ENCODE measurements around the gene ATG7. TPM values are rescaled to one million over a fixed set of nuclear protein-coding genes. Genes with fewer than 3 reads are reported as not detected.
"Not testable (repeated sequence)": the region's sequence is repeated elsewhere in the genome, so short reads cannot be mapped to it uniquely, and the experiment has no call there.

ATG7 gene
- total RNA-seq, 1 donor from 2014 or later: 41.7 TPM

- intact Hi-C loops (cut with micrococcal nuclease): no loop called here
Measured at GRCh38 chr3:11382146-11382745, 110.0 kb downstream of the ATG7 start.

DNA sequence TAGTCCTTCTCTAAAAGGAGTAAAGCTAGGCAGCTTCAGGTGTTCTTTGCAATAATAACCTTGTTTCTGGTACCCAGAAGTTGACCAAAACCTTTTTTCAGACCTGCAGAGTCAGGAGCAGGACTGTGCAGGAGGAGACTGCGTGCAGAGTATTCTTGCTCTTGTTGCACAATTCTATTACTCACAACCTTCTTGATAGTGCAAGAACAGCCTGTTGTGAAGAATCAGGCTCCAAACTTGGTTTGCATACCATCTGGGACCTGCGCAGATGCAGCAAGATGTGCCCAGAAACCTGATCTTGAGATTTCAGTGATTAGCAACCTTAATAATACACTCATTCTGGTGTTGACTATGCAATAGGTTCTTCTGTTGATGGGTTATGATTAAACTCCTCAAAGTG, 111.9 kb downstream of the ATG7 start:
- intact Hi-C loops (cut with micrococcal nuclease): no loop called here

DNA sequence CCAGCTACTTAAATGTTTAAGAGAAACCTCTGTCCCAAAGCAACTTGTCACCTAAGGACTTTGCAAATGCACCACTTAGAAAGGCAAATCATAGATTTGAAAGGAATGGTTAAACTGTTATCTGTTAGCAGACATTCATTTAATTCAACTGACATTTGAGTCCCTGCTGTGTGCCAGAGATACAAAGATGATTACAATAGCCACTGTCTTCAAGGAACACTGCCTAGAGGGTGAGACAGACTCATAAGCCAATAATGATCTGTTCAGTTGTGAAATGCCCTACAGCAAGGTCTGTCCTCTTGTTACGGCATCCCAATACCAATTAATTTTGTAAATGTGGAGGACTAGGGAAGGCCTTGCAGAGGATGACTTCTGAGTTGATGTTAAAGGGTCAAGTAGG, 113.1 kb downstream of the ATG7 start:
- intact Hi-C loops (cut with micrococcal nuclease): loop anchor here (5.0 kb wide), 1 partner anchor 332 kb away; no protein-coding TSS in a partner anchor

DNA sequence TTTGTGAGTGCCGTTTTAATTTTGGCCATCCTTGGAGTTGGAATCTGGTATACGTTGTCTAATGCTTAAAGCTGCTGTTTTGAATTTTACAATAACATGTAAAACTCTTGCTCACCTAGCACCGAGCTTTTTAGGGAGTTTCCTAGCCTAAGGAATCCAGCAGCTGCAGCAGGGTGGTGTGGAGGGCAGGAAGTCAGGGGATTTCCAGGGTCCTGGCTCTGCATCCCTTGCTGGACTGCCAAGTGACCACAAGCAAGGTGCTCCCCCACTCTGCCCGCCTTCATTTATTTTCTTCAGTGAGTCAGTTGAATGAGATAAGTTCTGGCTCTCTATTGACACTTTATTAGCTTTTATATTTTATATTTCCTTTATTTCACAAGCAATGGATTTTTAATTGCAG, 113.7 kb downstream of the ATG7 start:
- intact Hi-C loops (cut with micrococcal nuclease): loop anchor here (5.0 kb wide), 1 partner anchor 331 kb away; no protein-coding TSS in a partner anchor

GRCh38 chr3:11386465-11387113, 114.4 kb downstream of the ATG7 start:
- intact Hi-C loops (cut with micrococcal nuclease): loop anchor here (5.0 kb wide), 1 partner anchor 331 kb away; no protein-coding TSS in a partner anchor

DNA sequence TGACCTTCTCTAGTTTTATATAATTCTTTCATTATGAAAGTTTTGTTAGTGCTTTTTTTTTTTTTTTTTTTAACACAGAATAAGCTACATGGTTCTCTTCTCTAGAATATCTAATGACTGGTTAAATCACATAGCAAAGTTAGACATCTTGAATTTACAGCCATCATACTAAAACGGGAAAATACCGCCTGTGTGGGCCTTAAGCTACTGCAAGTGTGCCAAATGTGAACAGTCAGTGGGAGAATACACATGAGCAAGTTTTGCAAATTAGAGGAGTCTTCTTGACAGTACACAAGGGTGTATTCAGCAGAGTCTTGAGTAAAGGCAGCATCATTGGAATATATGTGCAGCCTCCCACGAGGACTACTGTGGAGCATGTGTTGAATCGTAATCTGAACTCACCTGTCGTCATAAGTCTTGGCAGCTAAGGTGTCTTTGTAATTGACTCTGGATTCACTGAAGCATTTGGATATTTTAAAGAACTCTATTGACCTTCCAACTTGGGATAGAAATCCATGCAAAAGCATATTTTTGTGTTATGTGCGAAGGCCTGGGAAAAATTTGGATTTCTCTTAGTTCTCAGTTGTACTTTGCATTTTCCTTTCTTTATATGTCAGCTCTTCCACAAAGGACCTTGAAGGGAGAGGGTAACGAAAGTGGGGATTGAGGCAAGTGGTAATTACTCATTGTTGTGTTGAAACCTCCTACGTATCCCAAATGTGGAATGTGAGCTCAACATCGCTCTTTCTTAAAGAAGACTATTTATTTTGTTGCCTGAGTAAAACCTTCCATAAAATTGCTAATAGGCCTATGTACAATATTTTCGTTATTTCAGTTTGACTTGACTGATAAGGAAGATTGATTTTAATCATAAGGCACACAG, 117.4 kb downstream of the ATG7 start:
- intact Hi-C loops (cut with micrococcal nuclease): loop anchor here (5.0 kb wide), 1 partner anchor 328 kb away; no protein-coding TSS in a partner anchor

GRCh38 chr3:11390411-11391131, 118.4 kb downstream of the ATG7 start:
- intact Hi-C loops (cut with micrococcal nuclease): no loop called here

DNA sequence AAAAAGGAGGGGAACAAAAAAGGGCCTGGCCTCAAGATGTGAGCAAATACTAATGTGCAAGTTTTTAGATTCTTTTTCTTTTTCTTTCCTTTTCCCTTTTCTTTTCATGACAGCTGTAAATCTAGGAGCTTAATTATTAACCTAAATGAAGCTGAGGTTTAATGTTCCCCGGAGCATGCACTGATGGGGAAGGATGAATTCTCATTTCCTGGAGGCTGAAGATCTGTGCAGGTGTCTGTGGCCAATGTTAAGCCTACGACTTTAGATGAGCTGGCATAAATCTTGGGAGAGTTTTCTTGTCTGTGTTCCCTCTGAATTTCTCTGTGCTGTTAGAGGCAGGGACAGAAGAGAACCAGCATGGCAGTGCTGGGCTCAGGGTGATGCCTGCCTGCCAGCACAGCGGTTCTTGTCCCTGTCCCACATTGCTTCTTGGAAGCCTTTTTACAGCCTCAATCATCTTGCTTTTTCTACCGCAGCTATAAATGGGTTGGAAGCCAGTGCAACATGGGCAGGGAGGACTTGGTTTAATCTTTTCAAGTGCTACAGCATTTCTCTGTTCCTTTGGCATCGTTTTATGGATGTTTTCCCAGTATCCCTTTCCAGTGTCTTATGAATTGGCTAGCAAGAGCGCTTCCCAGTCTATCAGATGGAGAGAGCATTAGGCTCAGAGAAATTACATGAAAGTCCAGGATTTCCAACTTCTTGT, 119.1 kb downstream of the ATG7 start:
- intact Hi-C loops (cut with micrococcal nuclease): no loop called here

DNA sequence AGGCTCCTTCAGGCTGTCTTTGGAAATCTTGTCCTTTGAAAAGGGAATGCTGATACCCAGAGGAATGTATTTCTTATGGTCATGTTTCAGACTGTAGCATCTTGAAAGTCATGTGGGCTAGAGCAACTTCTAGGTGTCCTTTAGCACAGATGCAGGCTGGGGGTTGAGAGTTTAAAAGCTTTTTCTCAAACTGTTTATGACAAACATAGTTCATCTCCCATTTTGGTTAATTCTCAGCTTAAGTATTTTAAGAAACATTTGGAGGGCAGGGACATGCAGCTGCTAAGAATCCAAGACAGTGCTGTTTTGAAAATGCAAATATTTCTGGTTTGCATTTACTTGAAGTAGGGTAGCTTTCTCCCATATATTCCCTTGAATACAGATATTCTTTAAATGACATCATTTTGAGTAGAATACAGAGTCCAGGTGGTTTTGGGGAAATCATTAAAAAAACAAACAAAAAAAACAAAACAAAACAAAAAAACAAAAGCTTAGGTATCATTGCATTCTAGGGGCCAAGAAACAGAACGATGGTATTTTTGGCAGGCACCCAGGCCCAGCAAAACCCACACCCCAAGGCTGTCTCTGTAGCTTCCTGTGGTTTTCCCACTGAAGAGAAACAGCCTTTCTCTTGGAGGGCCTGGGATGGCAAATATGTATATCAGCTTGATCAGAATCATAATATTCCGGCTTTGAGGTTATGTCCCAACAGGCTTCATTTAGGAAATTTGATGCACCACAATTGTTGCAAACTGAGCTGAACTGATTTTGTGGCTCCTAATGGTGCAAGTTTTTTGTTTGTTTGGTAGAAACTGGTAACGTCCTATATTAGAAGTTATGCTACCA, 120.0 kb downstream of the ATG7 start:
- intact Hi-C loops (cut with micrococcal nuclease): no loop called here

DNA sequence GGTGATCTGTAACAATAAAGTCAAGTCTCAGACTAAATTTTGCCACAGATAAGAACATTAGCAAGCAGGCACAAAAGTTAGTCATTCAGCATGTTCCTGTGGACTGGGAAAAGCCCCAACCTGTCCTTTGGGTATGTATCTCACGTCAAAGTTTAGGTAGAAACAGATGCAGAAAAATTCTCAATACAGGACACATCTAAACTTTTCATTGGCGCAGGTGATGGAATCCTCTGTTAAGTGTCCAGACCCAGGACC, 120.6 kb downstream of the ATG7 start:
- intact Hi-C loops (cut with micrococcal nuclease): no loop called here

GRCh38 chr3:11393401-11393800, 121.2 kb downstream of the ATG7 start:
- intact Hi-C loops (cut with micrococcal nuclease): no loop called here

GRCh38 chr3:11394392-11394791, 122.2 kb downstream of the ATG7 start:
- intact Hi-C loops (cut with micrococcal nuclease): no loop called here

DNA sequence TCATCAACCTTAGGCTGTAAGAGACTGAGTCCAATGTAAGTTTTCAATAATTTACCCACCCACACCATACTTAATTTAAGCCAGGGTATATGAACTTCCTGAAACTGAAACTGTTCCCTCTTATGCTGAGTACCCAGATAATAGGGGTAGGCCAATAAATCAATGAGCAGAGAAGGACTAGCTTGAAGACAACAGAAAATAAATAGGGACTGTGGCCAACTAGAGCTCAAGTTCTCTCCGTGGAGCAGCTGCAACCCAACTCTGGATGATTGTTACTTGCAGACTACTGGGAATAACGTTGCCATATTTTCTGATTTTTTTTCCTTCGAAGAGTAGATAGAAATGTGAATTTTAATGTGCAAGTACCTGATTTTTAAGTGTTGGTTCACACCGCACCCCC, 128.0 kb downstream of the ATG7 start:
- intact Hi-C loops (cut with micrococcal nuclease): no loop called here

- intact Hi-C loops (cut with micrococcal nuclease): no loop called here
Measured at GRCh38 chr3:11401434-11401833, 129.2 kb downstream of the ATG7 start.

GRCh38 chr3:11405323-11405722, 133.1 kb downstream of the ATG7 start:
- intact Hi-C loops (cut with micrococcal nuclease): no loop called here

DNA sequence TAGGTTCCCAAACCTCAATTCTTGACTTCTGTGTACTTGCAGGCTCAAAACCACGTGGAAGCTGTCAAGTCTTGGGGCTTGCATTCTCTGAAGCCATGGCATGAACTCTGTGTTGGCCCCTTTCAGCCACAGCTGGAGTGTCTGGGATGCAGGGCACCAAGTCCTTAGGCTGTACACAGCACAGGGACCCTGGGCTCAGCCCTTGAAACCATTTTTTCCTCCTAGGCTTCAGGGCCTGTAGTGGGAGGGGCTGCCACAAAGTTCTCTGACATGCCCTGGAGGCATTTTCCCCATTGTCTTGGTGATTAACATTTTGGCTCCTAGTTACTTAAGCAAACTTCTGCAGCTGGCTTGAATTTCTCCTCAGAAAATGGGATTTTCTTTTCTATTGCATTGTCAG, 135.4 kb downstream of the ATG7 start:
- intact Hi-C loops (cut with micrococcal nuclease): no loop called here

DNA sequence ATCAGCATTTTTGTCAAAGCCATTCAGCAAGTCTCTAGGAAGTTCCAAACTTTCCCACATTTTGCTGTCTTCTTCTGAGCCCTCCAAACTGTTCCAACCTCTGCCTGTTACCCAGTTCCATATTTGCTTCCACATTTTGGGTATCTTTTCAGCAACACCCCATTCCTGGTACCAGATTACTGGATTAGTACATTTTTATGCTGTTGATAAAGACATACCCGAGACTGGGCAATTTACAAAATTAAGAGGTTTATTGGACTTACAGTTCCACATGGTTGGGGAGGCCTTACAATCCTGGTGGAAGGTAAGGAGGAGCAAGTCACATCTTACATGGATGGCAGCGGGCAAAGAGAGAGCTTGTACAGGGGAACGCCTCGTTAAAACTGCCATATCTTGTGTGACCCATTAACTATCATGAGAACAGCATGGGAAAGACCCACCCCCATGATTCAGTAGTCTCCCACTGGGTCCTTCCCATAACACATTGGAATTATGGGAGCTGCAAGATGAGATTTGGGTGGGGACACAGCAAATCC, 136.2 kb downstream of the ATG7 start:
- intact Hi-C loops (cut with micrococcal nuclease): not testable (repeated sequence)

DNA sequence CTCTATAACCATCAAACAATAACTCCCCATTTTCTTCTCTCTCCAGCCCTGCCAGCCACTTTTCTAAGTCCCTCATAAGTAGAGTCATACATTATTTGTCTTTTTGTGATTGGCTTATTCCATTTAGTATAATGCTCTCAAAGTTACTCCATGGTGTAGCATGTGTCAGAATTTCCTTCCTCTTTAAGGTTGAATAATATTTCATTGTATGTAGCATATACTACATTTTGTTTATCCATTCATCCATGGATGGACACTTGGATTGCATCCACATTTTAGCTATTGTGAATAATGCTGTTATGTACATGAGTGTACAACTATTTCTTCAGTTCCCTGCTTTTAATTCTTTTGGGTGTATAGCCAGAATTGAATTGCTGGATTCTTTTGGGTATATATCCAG, 138.4 kb downstream of the ATG7 start:
- intact Hi-C loops (cut with micrococcal nuclease): no loop called here

GRCh38 chr3:11411956-11412355, 139.8 kb downstream of the ATG7 start:
- intact Hi-C loops (cut with micrococcal nuclease): no loop called here

DNA sequence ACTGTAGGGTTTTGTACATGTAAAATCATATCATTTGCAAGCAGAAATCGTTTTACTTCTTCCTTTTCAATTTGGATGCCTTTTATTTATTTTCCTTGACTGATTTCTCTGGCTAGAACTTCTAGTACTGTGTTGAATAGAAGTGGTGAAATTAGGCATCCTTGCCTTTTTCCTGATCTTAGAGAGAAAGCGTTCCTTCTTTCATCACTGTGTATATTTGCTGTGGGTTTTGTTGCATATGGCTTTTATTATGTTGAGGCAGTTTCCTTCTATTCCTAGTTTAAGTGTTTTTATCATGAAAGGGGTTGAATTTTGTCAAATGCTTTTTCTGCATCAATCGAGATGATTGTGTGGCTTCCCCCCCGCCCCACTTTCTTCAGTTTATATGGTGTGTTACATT, 140.9 kb downstream of the ATG7 start:
- intact Hi-C loops (cut with micrococcal nuclease): no loop called here

Measured in T-helper 1 cell treated with Interleukin-12 subunit alpha and Interleukin-12 subunit beta and Interleukin-4 antibody, amounts not matched to agents 30 ng/mL and 1 ng/mL, for 36 hours (primary cell).